Measurements from ENCODE around the gene ID3.
A peak's percentile ranks its signal among the peaks of the same experiment; 100 is the strongest.

The ID3 gene

DNA sequence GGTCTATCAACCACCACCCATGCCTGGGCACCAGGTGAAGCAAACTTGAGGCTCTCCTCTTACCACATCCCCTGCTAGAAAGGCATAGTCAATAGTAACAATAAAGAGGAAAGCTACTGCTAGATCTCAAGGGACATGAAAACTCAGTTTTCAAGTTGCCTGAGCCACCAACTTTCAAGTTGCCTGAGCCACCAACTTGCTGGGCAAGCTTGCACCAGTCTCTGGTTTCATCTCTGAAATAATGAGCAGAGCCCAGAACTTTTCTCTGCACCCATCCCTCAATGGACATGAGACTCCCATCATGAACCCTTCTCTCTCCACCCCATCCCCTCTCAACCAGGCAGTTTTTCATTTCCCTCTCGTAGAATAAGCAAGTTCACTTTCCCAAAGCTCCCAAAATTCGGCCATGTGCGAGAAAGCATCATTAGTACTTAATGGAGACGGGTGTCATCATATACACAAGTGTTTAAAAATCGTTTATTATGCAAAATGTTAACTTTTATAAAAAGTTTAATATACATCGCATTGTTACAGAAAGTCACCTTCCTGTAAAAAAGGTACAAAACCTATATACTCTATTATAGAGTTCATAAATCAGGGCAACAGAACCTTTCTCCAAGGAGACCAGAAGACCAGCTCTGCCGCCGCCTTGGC is 1.7 kb downstream of the ID3 start:
- H3K27ac ChIP-seq, result peak overlapping the region; percentile 95
- no peak for TF ChIP-seq CTCF (conservative IDR thresholded peaks at IDR 0.05)

GRCh38 chr1:23556635-23557470 is 2.4 kb downstream of the ID3 start:
- H3K27ac ChIP-seq, result peak overlapping the region; percentile 95
- no peak for TF ChIP-seq CTCF (conservative IDR thresholded peaks at IDR 0.05)

DNA sequence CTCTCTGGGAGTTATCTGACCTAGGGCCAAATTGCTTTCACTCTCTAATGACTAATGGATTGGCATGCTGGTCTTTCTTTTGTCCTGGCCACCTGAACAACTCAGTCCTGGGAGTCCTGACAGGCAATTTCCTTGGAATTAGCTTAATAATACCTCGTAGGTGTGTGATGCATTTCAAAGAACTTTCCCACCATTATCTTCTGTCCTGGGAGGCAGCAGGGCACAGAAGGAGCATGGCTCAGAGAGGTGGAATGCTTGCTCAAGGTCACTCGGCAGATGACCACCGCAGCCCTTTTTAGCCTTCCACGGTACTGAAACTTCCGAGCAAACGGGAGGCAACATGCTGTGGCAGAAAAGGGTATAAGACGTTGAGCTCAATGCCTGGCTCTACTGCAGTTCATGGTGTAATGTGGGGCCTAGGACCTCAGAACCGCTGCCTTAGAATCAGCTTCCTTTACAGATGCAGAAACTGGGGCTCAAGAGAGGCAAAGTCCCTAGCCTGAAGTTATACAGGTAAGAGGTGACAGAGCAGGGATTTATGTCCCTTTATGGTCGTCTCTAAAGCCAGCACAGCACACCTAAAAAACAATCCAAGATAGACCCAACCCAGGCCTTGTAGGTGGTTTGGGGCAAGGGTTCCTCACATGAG is 3.2 kb downstream of the ID3 start:
- no peak for TF ChIP-seq CTCF (conservative IDR thresholded peaks at IDR 0.05)
- H3K27ac ChIP-seq, result peak overlapping the region; percentile 95

GRCh38 chr1:23555270-23555985 is 3.9 kb downstream of the ID3 start:
- peak overlapping the region; percentile 95 for H3K27ac ChIP-seq
- no peak; the same call in 1 of the 2 replicates for TF ChIP-seq CTCF (conservative IDR thresholded peaks at IDR 0.05)

- H3K27ac ChIP-seq, result peak overlapping the region; percentile 95
- peak; percentile 51 for TF ChIP-seq CTCF (conservative IDR thresholded peaks at IDR 0.05)
Observed at GRCh38 chr1:23554481-23555269, 4.6 kb downstream of the ID3 start.

DNA sequence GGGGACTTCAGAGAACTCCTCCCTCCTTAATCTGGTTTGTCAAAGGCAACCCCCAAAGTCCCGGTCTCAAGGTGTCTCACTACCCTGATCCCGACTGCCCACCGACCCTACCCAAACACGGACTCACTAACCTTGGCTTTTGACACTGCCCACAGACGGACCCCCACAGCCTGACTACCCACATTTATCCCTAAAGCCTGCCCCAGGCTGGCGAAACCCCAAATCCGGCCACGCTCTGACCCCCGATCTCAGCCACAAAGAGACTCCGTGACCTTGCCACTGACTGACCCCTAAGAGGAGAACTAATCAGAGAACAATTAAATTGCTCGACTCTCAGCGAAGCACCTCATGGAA is 5.2 kb downstream of the ID3 start:
- H3K27ac ChIP-seq, result peak overlapping the region; percentile 95
- no peak for TF ChIP-seq CTCF (conservative IDR thresholded peaks at IDR 0.05)

Measured in VCaP (cell line).